KBM-7 (cell line): ENCODE data around the gene C4orf50.

ENCODE experiments used
- DNase-seq: peaks from one replicate; pipeline ENCODE4 v3.0.0-alpha.2; 2015
- in situ Hi-C: fragments of 300-500 bp; cut with MboI; formaldehyde crosslinking; loops from 2 replicates; pipeline ENCODE4 v1.14.3; 2020; ENCODE audit warnings: low sequenced_read_pairs, low pct_unique_long_range_greater_than_20kb, mixed read lengths

Gene C4orf50

DNA sequence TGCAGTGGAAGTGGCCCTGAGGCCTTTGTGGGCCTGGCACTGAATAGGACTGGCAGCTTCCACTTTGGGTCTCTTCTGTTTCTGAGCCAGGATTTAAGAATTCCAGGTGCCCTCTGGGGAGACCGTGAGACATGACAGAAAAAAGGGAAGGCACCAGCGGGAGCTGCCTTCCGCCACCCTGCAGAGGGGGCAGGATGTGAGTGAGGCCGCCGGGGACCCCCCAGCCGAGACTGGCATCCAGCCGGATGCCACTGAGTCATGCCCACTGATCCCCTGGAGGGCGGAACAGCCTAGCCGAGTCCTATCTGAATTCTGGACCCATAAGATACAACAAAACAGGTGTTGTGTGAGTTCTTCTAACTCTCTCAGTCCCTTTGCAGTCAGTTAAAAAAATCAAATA is 41.3 kb downstream of the C4orf50 start:
- in situ Hi-C loops = no loop called here
- no peak for DNase-seq

DNA sequence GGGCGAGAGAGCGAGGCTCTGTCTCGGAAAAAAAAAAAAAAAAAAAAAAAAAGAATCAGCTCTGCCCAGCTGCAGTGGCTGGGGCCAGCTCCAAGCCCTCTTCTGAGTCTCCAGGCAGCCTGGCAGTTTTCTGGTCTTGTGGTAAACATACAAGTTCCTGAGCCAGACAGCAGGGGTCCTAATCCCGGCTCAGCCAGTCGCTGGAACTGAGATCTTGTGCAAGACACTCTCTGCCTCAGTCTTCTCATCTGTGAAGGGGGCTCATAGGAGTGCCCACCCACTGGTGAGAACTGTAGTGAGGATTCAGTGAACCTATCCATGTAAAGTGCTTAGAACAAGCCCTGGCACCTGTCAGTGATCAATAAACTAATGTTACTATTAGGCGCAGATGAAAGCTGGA is 41.8 kb downstream of the C4orf50 start:
- DNase-seq = no peak
- in situ Hi-C loops = no loop called here

DNA sequence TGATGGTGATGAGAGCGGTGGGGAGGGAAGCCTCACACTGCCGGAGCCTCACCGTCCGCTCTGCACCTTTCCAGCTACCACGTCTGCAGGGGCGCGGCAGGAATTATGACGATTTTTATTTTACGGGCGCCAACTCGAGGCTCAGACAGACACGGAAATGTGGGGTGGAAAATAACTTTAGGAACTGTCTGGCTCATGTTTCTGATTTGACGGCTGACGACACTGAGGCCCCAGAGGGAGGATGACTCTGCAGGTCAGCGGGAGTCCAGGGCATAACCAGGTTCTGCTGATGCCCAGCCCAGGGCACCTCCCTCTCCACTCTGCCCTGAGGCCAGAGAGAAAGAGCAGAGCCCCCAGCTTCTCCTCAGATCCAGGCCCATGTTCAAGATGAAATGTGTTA is 43.9 kb downstream of the C4orf50 start:
- DNase-seq = no peak
- in situ Hi-C loops = no loop called here

- in situ Hi-C loops = no loop called here
Observed at GRCh38 chr4:5973486-5974220, 44.6 kb downstream of the C4orf50 start.

DNA sequence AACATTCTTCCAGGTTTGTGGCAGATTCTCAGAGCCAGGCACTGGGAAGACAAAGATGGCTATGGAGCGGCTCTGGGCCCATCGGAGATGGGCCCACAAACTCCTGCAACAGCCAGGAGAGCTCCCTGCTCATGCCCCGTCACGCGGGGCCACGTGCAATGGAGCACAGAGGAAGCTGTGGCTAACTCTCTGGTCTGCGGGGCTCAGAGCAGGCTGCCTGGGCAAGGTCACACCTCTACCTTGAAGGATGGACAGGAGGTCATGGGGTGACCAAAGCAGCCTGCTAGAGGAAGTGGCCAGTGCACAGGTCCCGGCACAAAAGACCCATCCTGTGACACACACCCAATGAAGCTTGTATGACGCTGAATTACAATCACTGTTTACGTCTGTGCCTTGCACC is 45.2 kb downstream of the C4orf50 start:
- DNase-seq = no peak

More at GRCh38 chr4:5973486-5974220, 44.6 kb downstream of the C4orf50 start:
- no peak for DNase-seq

GRCh38 chr4:5972571-5972970 is 45.7 kb downstream of the C4orf50 start:
- in situ Hi-C loops = no loop called here
- no peak for DNase-seq

More for the DNA sequence above, 45.2 kb downstream of the C4orf50 start:
- in situ Hi-C loops = no loop called here

- DNase-seq = no peak
- in situ Hi-C loops = no loop called here
Observed at GRCh38 chr4:5971078-5971450, 47.2 kb downstream of the C4orf50 start.

GRCh38 chr4:5970381-5971077 is 47.7 kb downstream of the C4orf50 start:
- in situ Hi-C loops = no loop called here
- DNase-seq = no peak

- no peak for DNase-seq
Observed at GRCh38 chr4:5969777-5970176, 48.5 kb downstream of the C4orf50 start.

DNA sequence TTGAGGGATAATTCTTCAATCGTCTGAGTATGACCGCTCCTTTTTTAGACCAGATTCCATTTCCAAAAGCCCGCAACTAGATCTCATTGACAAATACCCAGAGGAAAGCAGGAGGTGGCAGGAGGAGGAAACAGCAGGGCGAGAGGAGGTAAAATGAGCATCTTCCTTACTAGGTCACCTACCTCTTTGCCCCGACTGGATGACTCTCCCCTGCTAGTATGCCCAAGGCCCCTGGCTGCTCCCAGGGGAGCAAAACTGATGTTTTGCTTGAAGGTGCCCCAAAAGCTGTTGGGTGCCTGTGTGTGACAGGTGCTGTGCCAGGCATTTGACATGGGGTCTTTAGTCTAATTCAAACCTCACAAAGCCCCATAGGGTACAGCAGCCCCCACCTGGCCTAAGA is 48.9 kb downstream of the C4orf50 start:
- in situ Hi-C loops = no loop called here
- no peak for DNase-seq

More at GRCh38 chr4:5969777-5970176, 48.5 kb downstream of the C4orf50 start:
- in situ Hi-C loops = no loop called here

DNA sequence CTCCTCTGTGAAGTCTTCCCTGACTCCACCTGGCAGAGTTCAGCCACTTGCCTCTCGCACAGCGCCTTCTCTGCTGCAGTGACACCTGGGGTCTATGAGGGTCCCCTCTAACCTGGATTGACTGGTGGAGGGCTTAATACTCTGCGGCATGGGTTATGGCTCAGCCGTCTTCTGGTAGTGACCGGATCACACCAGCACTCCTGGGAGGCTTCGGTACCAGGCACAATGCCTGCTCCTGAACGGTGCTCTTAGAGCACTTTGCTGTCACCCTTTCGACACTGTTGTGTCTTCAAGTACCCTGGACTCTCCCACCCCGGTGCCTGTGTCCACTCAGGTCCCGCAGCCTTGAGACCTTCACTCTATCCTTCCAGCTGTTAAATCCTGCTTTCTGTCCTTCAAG is 50.0 kb downstream of the C4orf50 start:
- in situ Hi-C loops = no loop called here
- DNase-seq = no peak

DNA sequence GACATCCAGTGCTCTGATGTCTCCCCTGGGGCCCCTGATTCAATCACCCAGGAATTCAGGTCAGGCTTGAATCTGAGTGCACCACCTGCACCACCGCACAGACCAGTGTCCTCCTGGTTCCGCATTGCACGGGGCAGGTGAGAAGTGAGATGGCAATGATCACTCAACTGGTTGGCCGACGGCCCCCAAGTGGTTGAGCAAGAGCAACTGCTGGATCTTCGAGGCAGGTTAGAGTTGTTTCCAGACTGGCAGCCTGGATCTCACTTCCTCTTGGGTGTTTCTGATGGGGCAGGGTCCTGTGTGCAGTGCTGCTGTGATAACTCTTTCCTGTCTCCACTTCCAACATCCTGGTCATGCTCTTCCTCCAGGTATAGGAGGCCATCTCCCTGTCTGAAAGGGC is 50.4 kb downstream of the C4orf50 start:
- in situ Hi-C loops = no loop called here
- no peak for DNase-seq

GRCh38 chr4:5965225-5965624 is 53.0 kb downstream of the C4orf50 start:
- in situ Hi-C loops = no loop called here

GRCh38 chr4:5964030-5964429 is 54.2 kb downstream of the C4orf50 start:
- in situ Hi-C loops = no loop called here
- DNase-seq = no peak

More at GRCh38 chr4:5965225-5965624, 53.0 kb downstream of the C4orf50 start:
- DNase-seq = no peak

DNA sequence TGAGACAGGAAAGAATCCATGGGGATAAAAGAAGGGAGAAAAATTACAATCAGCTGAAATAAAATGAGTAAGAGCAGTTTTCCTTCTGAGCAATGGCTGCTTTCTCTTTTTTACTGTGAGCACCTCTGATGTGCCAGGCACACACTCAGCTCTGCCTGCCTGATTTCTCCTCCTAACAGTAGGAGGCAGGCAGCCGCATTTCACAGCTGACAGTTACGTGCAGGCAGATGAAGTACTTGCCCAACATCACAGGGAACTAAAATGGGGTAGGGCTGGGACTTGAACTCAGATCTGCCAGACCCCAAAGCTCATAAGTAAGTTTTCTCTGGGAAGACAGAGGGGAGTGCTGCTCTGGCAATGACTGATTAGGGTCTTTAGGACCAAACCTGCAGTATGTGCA is 54.6 kb downstream of the C4orf50 start:
- in situ Hi-C loops = no loop called here
- no peak for DNase-seq

DNA sequence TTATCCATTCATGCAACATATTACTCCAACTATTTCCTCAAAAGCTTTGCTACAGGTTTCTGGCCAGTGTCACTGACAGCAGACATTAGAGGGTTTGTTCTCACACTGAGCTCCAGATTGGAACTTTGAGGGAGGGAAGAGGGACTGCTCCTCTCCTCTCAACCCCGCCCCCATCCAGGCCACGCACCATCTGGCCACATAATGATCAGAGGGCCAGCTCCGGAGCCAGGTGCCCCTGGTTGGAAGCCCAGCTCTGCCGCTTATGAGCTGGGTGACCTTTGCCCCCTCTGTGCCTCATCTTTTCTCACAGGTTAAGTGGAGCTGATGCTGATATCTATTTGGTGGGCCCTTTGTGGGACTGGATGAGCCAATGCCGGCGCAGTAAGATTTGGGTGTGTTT is 55.8 kb downstream of the C4orf50 start:
- in situ Hi-C loops = no loop called here
- DNase-seq = no peak

DNA sequence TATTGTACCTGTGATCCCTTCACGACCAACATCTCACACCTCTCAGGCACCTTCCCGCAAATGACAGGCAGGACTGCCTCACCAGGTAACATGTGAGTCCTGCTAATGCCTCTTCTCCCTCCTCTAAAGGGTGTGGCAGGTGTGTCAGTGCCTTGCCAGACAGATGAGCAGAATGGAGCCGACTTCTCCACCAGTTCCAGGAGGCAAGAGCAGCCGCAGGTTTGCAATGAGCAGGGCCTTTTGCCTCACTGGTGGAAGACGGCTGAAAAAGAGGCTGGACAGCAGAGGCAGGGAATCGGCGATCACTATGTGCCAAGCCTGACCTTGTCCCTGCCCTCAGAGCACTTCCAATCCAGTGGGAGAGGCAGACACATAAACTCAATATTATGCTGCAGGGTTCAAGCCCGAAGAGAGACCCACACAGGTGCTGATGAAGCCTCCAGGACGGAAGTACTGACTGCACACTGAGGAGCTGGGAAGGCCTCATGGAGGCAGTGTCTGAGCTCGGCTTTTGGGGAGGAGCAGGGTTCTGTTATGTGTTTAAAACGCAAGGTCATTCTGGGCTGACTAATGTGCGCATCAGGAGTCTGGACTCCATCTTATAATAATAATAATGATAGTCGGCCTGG is 57.9 kb downstream of the C4orf50 start:
- in situ Hi-C loops = no loop called here

DNA sequence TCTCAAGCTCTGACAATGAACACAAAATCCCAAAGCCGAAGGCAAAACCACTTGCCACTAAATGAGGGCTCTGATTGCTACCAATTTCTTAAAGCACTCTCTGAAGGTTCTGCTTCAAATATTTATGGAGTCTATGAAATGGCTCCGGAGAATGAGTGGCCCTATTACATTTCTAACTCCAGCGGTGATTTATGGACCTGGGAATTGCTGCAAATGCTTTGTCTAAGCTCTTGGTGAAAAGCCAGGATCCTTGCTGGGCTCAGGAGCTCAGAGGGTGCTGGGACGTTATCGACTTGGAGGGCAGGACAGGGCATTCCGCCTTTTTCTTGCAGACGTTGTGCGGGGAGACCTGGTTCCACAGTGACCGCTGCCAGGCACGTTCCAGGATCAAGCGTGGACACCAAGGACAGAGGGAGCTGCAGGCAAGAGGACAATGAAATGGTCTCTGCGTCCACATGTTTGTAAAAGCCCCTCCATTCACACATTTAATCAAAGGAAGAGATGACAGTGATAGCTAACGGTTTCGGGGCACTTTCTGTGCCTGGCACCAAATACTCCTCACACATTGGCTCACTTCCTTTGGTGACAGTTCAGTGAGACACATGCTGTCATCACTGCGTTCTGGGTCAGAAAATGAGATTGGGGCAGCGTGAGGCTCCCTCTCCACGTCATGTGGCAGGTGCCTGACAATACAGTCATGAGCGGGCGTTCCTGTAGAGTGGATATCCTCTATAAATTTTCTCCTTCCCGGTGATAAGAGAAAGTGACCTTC is 58.8 kb downstream of the C4orf50 start:
- DNase-seq = no peak
- in situ Hi-C loops = no loop called here

More for the DNA sequence above, 57.9 kb downstream of the C4orf50 start:
- DNase-seq = no peak

DNA sequence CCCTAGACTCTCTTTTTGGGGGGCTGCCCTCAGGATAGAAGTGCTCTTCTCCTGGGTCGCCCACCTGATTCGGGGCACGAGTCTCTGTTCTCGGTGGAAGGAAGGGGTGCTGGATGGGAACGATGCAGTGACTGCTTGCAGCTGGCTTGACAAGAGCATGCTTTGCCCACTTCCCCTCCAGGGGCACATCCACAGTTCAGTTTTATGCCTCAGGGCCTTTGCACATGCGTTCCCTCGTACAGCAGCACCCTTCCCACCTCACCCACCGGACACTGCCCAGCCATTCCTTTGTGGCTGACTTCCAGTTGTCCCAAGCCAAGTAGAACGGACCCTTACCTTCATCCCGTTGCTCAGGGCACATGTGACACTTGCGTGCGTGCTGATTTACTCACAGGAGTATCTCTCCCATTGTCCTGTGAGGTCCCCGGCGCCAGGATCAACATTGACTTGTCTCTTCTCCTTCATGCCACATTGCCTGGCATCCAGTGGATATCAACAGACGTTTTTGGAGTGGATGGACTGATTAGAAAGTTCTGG is 60.0 kb downstream of the C4orf50 start:
- DNase-seq = no peak
- in situ Hi-C loops = no loop called here
